B cell (primary cell): ENCODE results near the gene MTO1.

Source experiments
- CTCF ChIP-seq: fragments of 200-600 bp; IDR thresholded peaks from one replicate; pipeline ENCODE4 v1.8.0; 2022; ENCODE audit warnings: antibody characterized with exemption, mild to moderate bottlenecking
- EZH2 ChIP-seq: IDR thresholded peaks from 2 replicates; pipeline ENCODE4 v1.6.1; 2012; ENCODE audit warnings: borderline replicate concordance, low read depth, mild to moderate bottlenecking, moderate library complexity, low read length; ENCODE audit not compliant: insufficient read depth, poor library complexity, severe bottlenecking

- TF ChIP-seq CTCF (no peak), EZH2 (no peak)
Measured at GRCh38 chr6:73521351-73521985, 59.9 kb downstream of the MTO1 start.
